A549 (cell line): ENCODE data around the gene WNT3A. TPM values are rescaled to one million over a fixed set of nuclear protein-coding genes. Genes with fewer than 3 reads are reported as not detected.

ENCODE experiments used
- ATAC-seq, 2 experiments: fragments of 200-7000 bp in 1 of 2; fragments of >200 bp in 1 of 2; cut with Nextera tagmentation in 1 of 2; cut with Tn5 transposase in 1 of 2; 3 replicates each; pipeline versions ENCODE4 v1.8.0 to v1.9.1; 2018 to 2020; ENCODE audit warnings: mild to moderate bottlenecking in 1 of 2, moderate library complexity in 1 of 2
- CTCF ChIA-PET: fragments of 300-600 bp; sonication (Branson Sonifier 250); formaldehyde crosslinking; extraction: SDS; loops from one replicate; lab custom pipeline; 2021; ENCODE audit warnings: antibody characterized with exemption, inconsistent platforms; lab: Yijun Ruan, JAX
- POLR2A ChIA-PET: fragments of 350-600 bp; formaldehyde crosslinking; extraction: SDS; loops from one replicate; lab custom pipeline; 2021; ENCODE audit warnings: antibody characterized with exemption, inconsistent platforms; lab: Yijun Ruan, JAX
- DNase-seq, 2 experiments: peaks; one replicate each; pipeline versions ENCODE4 v3.0.0 to v3.0.0-alpha.2; 2011 to 2016; ENCODE audit warnings: low read depth in 1 of 2, low spot score in 1 of 2
- FAIRE-seq: peaks from 2 replicates; lab custom pipeline; 2011; peaks lifted over from hg19 to GRCh38; lab: Jason Lieb, UNC
- H3K27ac ChIP-seq, 2 experiments: fragments of >200 bp; sonication (Bioruptor Twin); formaldehyde crosslinking; 3 replicates each; pipeline ENCODE4 v1.5.1; 2016 to 2017
- H3K4me1 ChIP-seq: fragments of >200 bp; sonication (Bioruptor Twin); formaldehyde crosslinking; 3 replicates; pipeline ENCODE4 v1.6.1; 2016
- H3K4me2 ChIP-seq: fragments of >200 bp; sonication (Bioruptor Twin); formaldehyde crosslinking; 3 replicates; pipeline ENCODE4 v1.6.1; 2016
- H3K4me3 ChIP-seq: fragments of >200 bp; sonication (Bioruptor Twin); formaldehyde crosslinking; 3 replicates; pipeline ENCODE4 v1.5.1; 2016
- H3K9me3 ChIP-seq: fragments of >200 bp; sonication (Bioruptor Twin); formaldehyde crosslinking; 3 replicates; pipeline ENCODE4 v1.6.1; 2016
- CBX2 ChIP-seq: fragments of 200-600 bp; sonication (generic); IDR thresholded peaks from 2 replicates; pipeline ENCODE4 v1.6.1; 2016; ENCODE audit warnings: low read depth, mild to moderate bottlenecking, borderline replicate concordance
- CBX8 ChIP-seq: fragments of 200-600 bp; sonication (generic); IDR thresholded peaks from 2 replicates; pipeline ENCODE4 v1.6.1; 2016
- CEBPB ChIP-seq, 2 experiments: fragments of >200 bp in 1 of 2; sonication (Bioruptor Twin) in 1 of 2; formaldehyde crosslinking in 1 of 2; IDR thresholded peaks; 2 replicates each; pipeline ENCODE4 v1.6.1; 2012 to 2016
- CHD4 ChIP-seq: fragments of 200-600 bp; sonication (generic); IDR thresholded peaks from 2 replicates; pipeline ENCODE4 v1.6.1; 2016; ENCODE audit warnings: antibody characterized with exemption, mild to moderate bottlenecking, borderline replicate concordance
- EHF ChIP-seq: fragments of 250-450 bp; sonication (Bioruptor Pico); IDR thresholded peaks from 2 replicates; pipeline ENCODE4 v1.5.0; 2020; ENCODE audit warnings: mild to moderate bottlenecking
- FOSL2 ChIP-seq, 2 experiments: fragments of 450-650 bp in 1 of 2; fragments of >200 bp in 1 of 2; sonication (Bioruptor Twin) in 1 of 2; formaldehyde crosslinking; IDR thresholded peaks; 2 replicates each; pipeline versions ENCODE4 v1.5.0 to v1.6.1; 2016 to 2020; ENCODE audit warnings: mild to moderate bottlenecking in 1 of 2, moderate library complexity in 1 of 2
- GATA3 ChIP-seq: IDR thresholded peaks from 2 replicates; pipeline ENCODE4 v1.6.1; 2012; ENCODE audit warnings: borderline replicate concordance
- HOXA7 ChIP-seq: fragments of 250-450 bp; sonication (Bioruptor Pico); IDR thresholded peaks from 2 replicates; pipeline ENCODE4 v1.5.0; 2020; ENCODE audit warnings: mild to moderate bottlenecking, moderate library complexity
- HOXB13 ChIP-seq: fragments of 250-450 bp; sonication (Bioruptor Pico); IDR thresholded peaks from 2 replicates; pipeline ENCODE4 v1.5.0; 2020; ENCODE audit warnings: low read depth, mild to moderate bottlenecking, moderate library complexity
- JUNB ChIP-seq: fragments of >200 bp; sonication (Bioruptor Twin); formaldehyde crosslinking; IDR thresholded peaks from 2 replicates; pipeline ENCODE4 v1.6.1; 2016
- KDM5A ChIP-seq: fragments of 200-600 bp; sonication (generic); IDR thresholded peaks from 2 replicates; pipeline ENCODE4 v1.6.1; 2016; ENCODE audit warnings: antibody characterized with exemption, mild to moderate bottlenecking
- MAFK ChIP-seq: fragments of 450-650 bp; IDR thresholded peaks from 2 replicates; pipeline ENCODE4 v1.6.1; 2014; ENCODE audit not compliant: partially characterized antibody
- MAZ ChIP-seq: fragments of 150-350 bp; IDR thresholded peaks from 2 replicates; pipeline ENCODE4 v1.6.1; 2014; ENCODE audit warnings: antibody characterized with exemption, low read depth, low read length, borderline replicate concordance
- MYC ChIP-seq: IDR thresholded peaks from 2 replicates; pipeline ENCODE4 v1.6.1; 2012; ENCODE audit warnings: mild to moderate bottlenecking, inconsistent platforms, low read length, improper control_type of control experiment, borderline replicate concordance
- PHF8 ChIP-seq: fragments of 200-600 bp; sonication (generic); IDR thresholded peaks from 2 replicates; pipeline ENCODE4 v1.6.1; 2016; ENCODE audit warnings: low read depth, mild to moderate bottlenecking, antibody characterized with exemption, moderate library complexity, borderline replicate concordance
- RAD21 ChIP-seq, 2 experiments: fragments of >200 bp in 1 of 2; sonication (Bioruptor Twin) in 1 of 2; formaldehyde crosslinking in 1 of 2; IDR thresholded peaks in 1 of 2; conservative IDR thresholded peaks in 1 of 2; 2 replicates in 1 of 2; 3 replicates in 1 of 2; pipeline ENCODE4 v1.6.1; 2012 to 2018; ENCODE audit warnings: inconsistent platforms in 1 of 2
- RARB ChIP-seq: fragments of 250-450 bp; sonication (Bioruptor Pico); IDR thresholded peaks from 2 replicates; pipeline ENCODE4 v1.8.0; 2021; ENCODE audit warnings: mild to moderate bottlenecking, moderate library complexity
- RNF2 ChIP-seq: fragments of 200-600 bp; sonication (generic); IDR thresholded peaks from 2 replicates; pipeline ENCODE4 v1.6.1; 2016; ENCODE audit warnings: low read depth, mild to moderate bottlenecking, antibody characterized with exemption, moderate library complexity, borderline replicate concordance
- TFCP2L1 ChIP-seq: fragments of 250-450 bp; sonication (Bioruptor Pico); IDR thresholded peaks from 2 replicates; pipeline ENCODE4 v1.5.0; 2021; ENCODE audit warnings: mild to moderate bottlenecking
- WGBS: methylation state at CpG from one replicate; pipeline ENCODE4 v1.1.6; 2017; ENCODE audit errors: missing lambda C conversion rate; 5-methylcytosine and 5-hydroxymethylcytosine counted together
- polyA plus RNA-seq, 4 experiments: library from polyadenylated mRNA; depleted of rRNA in 3 of 4; stranded (reverse); fragments of >200 nt; fragmentation: RNase III in 1 of 4; extraction: RNeasy Plus Mini Kit Qiagen cat#74134 plus additional on column Dnase treatment in 1 of 4; gene quantifications; 2 replicates in 3 of 4; 3 replicates in 1 of 4; pipeline ENCODE4 v1.2.3, GENCODE V29; 2011 to 2017
- TF ChIP-seq, protein P1 (sequence below): fragments of 250-450 bp; sonication (Bioruptor Pico); IDR thresholded peaks from 2 replicates; pipeline ENCODE4 v1.5.0; 2021; ENCODE audit warnings: mild to moderate bottlenecking, moderate library complexity, borderline replicate concordance
- TF ChIP-seq, protein P2 (sequence below): fragments of >200 bp; sonication (Bioruptor Twin); formaldehyde crosslinking; IDR thresholded peaks from 3 replicates; pipeline ENCODE4 v1.6.1; 2016
- TF ChIP-seq, protein P3 (sequence below): fragments of 250-450 bp; sonication (Bioruptor Pico); IDR thresholded peaks from 2 replicates; pipeline ENCODE4 v1.5.0; 2020; ENCODE audit warnings: low read depth, mild to moderate bottlenecking, moderate library complexity

The WNT3A gene
- polyA plus RNA-seq, 2 of the 4 experiments (the other 2 are of a cell fraction): not detected

DNA sequence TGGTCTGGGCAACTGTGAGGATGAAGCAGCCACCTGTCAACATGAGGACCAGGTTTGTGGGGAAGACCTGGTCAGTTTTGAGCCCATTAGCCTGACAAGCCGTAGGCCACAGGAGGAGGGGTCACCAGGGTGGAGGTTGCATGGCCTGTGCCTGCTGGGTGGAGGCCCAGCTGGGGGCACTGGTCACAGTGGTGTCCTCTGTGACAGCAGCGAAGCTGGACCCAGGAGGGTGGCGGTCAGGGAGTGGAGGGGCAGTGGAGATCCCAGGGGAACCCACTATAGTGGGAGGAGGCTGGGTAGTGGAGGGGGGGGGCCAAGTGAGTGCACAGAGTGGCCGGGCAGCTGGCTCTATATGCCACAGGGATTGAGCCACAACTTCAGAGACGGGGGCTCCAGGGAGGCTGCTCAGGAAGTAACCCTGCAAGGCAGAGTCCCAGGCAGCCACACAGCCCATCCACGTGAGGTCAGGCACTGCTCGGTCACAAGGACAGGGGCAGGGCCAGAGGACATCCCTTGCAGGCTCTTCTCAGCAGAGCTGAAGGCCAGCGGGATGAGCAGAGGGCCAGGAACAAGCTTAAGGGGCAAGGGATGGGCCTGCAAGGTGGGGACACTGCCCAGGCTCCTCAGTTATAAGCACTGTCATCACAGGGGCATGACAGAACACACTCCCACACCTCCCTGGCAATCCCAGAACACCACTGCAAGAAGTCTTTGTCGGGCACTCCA lies 98.6 kb downstream of the WNT3A start (continued):
- no peak for TF ChIP-seq TFCP2L1 (CRISPR knock-in tag)
- no peak for TF ChIP-seq MAZ

DNA sequence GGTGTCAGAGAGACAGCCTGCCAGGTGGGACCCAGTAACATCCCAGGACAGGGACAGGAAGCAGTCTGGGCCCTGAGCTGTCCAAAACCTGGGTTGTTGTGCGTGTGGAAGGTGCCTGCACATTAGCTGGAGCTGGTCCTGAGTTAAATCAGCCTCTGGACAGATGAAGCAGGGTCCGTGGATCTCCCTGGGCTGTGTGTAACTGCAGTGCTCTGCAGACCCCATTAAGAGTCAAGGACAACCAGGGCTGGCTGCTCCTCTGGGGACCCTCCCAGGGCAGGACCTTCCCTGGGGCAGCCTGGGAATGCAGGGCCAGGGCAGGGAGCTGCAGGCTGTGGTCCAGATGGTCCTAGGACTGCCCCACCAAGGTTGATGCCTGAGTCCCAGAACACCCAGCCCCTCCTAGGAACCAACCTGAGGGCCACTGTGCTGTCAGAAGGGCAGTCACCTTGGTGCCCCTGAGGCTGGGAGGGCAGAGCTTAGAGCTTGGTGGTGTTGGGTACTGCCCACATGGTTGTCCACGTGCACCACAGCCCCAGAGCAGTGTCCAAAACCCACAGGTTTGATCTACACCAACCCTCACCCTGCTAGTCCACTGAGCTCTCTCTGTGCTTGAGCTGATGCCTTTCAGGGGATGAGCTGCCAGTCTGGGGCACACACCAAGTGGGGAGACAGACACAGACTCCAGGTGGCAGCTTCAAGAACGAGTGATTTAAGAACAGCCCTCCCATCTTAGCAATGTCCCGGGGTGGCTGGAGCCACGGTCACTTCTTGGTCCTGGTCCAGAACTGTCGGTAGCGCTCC lies 99.4 kb downstream of the WNT3A start:
- peaks cover 21% of the 10 kb centered on the region for H3K4me1 ChIP-seq
- no peak overlapping the region for H3K4me3 ChIP-seq
- H3K4me2 ChIP-seq: no peak overlapping the region
- FAIRE-seq: no peak
- ChIA-PET POLR2A (interaction anchor here (0.6 to 1.4 kb wide), 3 partner anchors 8 to 59 kb away, joined by 3 read pairs; partner anchors contain the start of gene IBA57), CTCF (interaction anchor here (0.8 to 2.7 kb wide), 5 partner anchors 18 to 409 kb away, joined by 3 to 9 read pairs (median 3); no protein-coding TSS in a partner anchor)
- no peak for DNase-seq
- no peak overlapping the region for H3K27ac ChIP-seq
- TF ChIP-seq RAD21 (conservative IDR thresholded peaks at IDR 0.05 in 1 of 2, IDR thresholded peaks at IDR 0.05 in 1 of 2) (no peak), HOXB13 (CRISPR knock-in tag) (no peak), RARB (no peak), MAFK (no peak), MAZ (no peak), MYC (no peak)
- no peak for ATAC-seq
- WGBS: 61% methylated on average over 5 of the region's 8 CpGs
- H3K9me3 ChIP-seq: no peaks in the 10 kb centered on the region

DNA sequence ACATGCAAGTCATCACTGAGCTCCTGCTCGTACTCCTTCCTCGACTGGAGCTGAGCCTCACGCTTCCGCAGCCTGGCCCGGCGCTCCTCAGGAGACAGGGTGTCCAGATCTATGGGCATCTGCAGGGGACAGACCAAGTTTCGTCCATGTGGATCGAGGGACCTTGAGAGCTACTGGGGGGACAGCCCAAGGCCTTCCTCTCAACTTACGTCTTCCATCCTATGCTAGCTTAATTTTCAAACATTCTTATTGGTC lies 99.9 kb downstream of the WNT3A start:
- TF ChIP-seq EHF (CRISPR knock-in tag): no peak
- TF ChIP-seq KDM5A: no peak
- TF ChIP-seq HOXA7 (CRISPR knock-in tag): no peak
- no peak for TF ChIP-seq JUNB
- no peak for TF ChIP-seq PHF8
- TF ChIP-seq CBX2: no peak
- TF ChIP-seq CHD4: no peak
- TF ChIP-seq, protein P1, sequence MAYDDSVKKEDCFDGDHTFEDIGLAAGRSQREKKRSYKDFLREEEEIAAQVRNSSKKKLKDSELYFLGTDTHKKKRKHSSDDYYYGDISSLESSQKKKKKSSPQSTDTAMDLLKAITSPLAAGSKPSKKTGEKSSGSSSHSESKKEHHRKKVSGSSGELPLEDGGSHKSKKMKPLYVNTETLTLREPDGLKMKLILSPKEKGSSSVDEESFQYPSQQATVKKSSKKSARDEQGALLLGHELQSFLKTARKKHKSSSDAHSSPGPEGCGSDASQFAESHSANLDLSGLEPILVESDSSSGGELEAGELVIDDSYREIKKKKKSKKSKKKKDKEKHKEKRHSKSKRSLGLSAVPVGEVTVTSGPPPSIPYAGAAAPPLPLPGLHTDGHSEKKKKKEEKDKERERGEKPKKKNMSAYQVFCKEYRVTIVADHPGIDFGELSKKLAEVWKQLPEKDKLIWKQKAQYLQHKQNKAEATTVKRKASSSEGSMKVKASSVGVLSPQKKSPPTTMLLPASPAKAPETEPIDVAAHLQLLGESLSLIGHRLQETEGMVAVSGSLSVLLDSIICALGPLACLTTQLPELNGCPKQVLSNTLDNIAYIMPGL (CRISPR knock-in tag): no peak
- TF ChIP-seq CEBPB (IDR thresholded peaks at IDR 0.05): no peak
- TF ChIP-seq FOSL2 (IDR thresholded peaks at IDR 0.05): no peak
- no peak for TF ChIP-seq FOSL2 (CRISPR knock-in tag; IDR thresholded peaks at IDR 0.05)
- TF ChIP-seq, protein P2, sequence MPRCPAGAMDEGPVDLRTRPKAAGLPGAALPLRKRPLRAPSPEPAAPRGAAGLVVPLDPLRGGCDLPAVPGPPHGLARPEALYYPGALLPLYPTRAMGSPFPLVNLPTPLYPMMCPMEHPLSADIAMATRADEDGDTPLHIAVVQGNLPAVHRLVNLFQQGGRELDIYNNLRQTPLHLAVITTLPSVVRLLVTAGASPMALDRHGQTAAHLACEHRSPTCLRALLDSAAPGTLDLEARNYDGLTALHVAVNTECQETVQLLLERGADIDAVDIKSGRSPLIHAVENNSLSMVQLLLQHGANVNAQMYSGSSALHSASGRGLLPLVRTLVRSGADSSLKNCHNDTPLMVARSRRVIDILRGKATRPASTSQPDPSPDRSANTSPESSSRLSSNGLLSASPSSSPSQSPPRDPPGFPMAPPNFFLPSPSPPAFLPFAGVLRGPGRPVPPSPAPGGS: no peak
- no peak for TF ChIP-seq RNF2
- no peak for TF ChIP-seq CBX8
- no peak for TF ChIP-seq TFCP2L1 (CRISPR knock-in tag)
- no peak for TF ChIP-seq GATA3
- TF ChIP-seq, protein P3, sequence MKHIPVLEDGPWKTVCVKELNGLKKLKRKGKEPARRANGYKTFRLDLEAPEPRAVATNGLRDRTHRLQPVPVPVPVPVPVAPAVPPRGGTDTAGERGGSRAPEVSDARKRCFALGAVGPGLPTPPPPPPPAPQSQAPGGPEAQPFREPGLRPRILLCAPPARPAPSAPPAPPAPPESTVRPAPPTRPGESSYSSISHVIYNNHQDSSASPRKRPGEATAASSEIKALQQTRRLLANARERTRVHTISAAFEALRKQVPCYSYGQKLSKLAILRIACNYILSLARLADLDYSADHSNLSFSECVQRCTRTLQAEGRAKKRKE: no peak
- ChIA-PET POLR2A (interaction anchor here (0.6 to 1.4 kb wide), 3 partner anchors 9 to 59 kb away, joined by 3 read pairs; partner anchors contain the start of gene IBA57), CTCF (interaction anchor here (0.8 to 2.7 kb wide), 4 partner anchors 17 to 395 kb away, joined by 3 to 9 read pairs (median 4); no protein-coding TSS in a partner anchor)
- DNase-seq (no peak), FAIRE-seq (no peak), ATAC-seq (no peak)
- Histone ChIP-seq H3K4me3 (no peak overlapping the region), H3K27ac (no peak overlapping the region), H3K9me3 (no peaks in the 10 kb centered on the region), H3K4me2 (no peak overlapping the region), H3K4me1 (peaks cover 18% of the 10 kb centered on the region)
- WGBS: 95% methylated on average over 9 of the region's 9 CpGs
